ENCODE measurements around the gene ZMYND8.
"Not testable (repeated sequence)": the region's sequence is repeated elsewhere in the genome, so short reads cannot be mapped to it uniquely, and the experiment has no call there.

The ZMYND8 gene

GRCh38 chr20:47307569-47307968 is 48.9 kb downstream of the ZMYND8 start:
- not testable (repeated sequence) for DNase-seq

- DNase-seq: no peak
Observed at GRCh38 chr20:47306755-47307370, 49.6 kb downstream of the ZMYND8 start.

DNA sequence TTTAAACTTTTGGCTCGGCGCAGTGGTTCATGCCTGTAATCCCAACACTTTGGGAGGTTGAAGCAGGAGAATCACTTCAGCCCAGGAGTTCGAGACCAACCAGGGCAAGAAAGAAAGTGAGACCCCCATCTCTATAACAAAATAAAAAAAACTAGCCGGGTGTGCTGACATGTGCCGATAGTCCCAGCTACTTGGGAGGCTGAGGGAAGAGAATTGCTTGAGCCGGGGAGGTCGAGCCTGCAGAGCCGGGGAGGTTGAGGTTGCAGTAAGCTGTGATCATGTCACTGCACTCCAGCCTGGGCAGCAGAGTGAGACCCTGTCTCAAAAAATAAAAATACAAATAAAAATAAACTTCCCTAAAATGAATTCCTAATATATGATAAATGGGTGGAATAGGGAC is 50.4 kb downstream of the ZMYND8 start:
- DNase-seq: no peak

DNA sequence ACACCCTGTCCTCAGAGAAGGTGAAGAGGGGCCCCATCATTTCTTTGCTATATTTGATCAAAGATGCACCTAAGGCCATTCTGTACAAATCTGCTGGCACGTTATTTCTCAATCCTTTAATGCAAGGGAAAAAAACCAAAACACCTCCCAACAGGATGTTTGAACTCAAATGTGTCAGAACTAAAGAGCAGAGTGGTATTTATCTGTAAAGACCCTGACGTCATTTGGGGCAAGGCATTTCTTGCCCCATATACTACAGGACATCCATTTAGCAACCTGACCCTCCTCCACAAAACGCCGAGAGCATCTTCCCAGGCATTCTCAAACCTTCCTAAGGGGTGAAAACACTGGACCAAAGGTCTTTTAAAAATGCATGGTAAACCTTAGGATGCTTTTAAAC is 50.8 kb downstream of the ZMYND8 start:
- no peak for DNase-seq

DNA sequence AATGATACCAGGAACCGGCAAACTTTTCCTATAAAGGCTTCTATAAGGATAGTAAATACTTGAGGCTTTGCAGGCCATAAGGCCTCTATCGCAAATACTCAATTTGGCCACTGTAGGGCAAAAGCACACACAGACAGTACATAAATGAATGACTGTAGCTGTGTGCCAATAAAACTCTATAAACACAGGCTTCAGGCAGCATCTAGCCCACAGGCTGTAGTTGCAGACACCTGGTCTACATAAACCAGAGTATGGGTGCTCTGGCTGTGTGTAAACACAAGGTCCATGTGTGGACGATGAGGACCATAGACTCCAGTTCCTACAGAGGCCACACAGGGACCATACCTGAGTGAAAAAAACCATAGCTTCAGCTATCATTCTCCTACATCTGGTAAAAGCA is 52.2 kb downstream of the ZMYND8 start:
- DNase-seq: no peak

GRCh38 chr20:47303736-47304135 is 52.8 kb downstream of the ZMYND8 start:
- no peak for DNase-seq

GRCh38 chr20:47300071-47300470 is 56.4 kb downstream of the ZMYND8 start:
- DNase-seq: no peak

- no peak for DNase-seq
Observed at GRCh38 chr20:47298624-47299023, 57.9 kb downstream of the ZMYND8 start.

GRCh38 chr20:47297746-47298145 is 58.8 kb downstream of the ZMYND8 start:
- no peak for DNase-seq

- no peak for DNase-seq
Observed at GRCh38 chr20:47296950-47297349, 59.5 kb downstream of the ZMYND8 start.

DNA sequence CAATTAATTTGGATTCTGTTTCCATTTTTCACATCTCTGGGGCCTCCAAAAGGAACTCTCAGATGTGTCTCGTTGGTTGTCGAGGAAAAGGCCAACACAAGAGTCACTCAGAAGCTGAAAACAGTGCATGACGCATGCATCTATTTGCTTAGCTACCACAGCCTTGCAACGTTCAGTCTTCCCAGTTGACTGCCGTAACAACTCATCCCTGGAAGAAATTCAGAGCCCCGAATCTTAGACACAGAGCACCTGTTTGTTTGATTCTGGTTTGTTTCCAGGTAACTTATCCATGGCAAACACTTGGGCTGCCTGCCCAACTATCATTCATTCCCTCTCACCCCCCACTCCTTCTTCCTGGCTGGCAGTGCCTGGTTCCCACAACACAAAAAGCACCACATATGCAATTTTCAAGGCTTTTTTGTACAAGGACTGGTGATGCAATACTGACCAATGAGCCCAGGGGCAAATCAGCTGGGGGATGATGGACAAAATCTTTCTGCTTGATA is 60.5 kb downstream of the ZMYND8 start:
- no peak for DNase-seq

DNA sequence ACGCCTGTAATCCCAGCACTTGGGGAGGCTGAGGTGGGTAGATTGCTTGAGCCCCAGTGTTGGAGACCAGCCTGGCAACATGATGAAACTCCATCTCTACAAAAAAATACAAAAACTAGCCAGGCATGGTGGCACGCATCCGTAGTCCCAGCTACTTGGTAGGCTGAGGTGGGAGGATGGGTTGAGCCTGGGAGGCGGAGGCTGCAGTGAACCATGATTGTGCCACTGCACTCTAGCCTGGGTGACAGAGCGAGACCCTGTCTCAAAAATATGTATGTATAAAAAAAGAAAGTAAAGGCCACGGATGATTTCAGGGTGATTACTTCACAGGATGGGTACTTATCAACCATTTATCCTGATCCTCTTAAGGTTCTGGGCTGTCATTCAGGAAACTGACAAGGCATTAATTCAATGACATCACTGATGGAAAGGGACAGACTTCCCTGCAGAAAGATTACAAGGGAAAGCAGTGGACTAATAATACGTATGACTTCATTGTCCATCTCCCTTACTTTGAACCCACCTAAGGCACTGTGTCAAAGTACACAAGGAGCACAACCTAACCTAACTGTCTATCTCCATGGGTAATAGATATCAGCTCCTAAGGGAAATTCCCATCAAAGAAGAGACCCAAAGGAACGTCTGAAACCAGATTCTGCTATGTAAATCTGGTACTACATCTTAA is 61.2 kb downstream of the ZMYND8 start:
- no peak for DNase-seq

DNA sequence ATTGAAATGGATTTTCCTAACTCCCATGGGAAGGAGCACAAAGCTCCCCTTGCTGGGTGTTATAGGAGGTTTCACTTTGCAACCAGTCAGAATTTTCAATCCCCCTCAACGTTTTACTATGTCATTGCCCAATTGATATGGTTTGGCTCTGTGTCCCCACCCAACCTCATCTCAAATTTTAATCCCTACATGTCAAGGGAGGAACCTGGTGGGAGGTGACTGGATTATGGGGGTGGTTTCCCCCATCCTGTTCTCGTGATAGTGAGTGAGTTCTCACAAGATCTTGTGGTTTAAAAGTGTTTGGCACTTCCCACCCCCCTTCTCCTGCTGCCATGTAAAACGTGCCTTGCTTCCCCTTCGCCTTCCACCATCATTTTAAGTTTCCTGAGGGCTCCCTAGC is 62.9 kb downstream of the ZMYND8 start:
- DNase-seq: no peak

DNA sequence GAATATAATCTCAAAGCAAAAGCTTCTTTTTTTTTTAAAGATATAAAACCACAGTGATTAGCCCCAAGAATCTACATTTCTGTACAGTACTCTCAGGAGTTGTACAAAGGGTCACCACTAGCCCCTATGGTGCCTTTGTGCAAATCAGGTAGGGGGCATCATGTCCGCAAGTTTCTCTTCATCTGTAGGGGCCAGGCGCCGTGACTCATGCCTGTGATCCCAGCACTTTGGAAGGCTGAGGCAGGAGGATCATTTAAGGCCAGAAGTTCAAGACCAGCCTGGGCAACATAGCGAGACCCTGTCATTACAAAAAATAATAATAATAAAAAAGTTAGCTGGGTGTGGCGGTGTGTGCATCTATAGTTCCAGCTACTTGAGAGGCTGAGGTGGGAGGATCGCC is 63.9 kb downstream of the ZMYND8 start:
- no peak for DNase-seq

DNA sequence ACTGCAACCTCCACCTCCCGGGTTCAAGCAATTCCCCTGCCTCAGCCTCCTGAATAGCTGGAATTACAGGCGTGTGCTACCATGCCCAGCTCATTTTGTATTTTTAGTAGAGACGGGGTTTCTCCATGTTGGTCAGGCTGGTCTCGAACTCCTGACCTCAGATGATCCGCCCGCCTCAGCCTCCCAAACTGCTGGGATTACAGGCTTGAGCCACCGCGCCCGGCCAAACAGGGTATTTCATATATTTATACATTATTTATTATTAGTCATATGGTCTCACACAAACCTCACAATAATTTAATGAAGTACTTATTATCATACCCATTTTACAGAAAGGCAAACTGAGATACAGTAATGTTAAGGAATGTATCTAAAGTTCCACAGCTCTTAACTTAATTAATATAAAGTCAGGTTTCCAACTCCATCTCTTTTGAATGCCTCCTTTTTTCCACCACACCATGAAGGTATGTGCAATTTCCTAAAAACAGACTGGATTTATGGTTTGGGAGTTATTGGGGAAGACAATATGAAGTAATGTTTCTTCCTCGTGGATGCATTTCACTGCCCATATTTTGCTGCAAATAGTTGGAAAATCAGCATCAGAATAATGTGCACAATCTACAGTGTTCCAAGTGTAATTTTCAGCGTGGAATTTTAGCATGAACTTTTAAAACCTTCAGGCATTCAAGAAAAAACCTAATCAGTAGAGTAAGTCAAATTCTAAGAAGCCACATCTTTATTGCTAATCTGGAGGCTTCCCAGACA is 65.7 kb downstream of the ZMYND8 start:
- DNase-seq: no peak

- DNase-seq: no peak
Observed at GRCh38 chr20:47290008-47290407, 66.5 kb downstream of the ZMYND8 start.

- DNase-seq: no peak
Observed at GRCh38 chr20:47289096-47289495, 67.4 kb downstream of the ZMYND8 start.

DNA sequence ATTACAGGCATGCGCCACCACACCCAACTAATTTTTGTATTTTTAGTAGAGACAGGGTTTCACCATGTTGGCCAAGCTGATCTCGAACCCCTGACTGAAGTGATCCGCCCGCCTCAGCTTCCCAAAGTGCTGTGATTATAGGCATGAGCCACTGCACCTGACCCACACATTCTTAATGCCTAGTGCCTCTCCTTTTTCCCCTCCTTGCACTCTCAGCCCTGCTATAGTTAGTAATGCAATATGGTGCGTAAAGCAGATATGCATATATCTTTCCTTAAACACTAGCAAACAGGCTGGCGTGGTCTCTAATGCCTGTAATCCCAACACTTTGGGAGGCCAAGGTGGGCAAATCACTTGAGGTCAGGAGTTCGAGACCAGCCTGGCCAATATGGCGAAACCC is 68.0 kb downstream of the ZMYND8 start:
- not testable (repeated sequence) for DNase-seq

- DNase-seq: no peak
Observed at GRCh38 chr20:47287609-47288144, 68.8 kb downstream of the ZMYND8 start.

DNA sequence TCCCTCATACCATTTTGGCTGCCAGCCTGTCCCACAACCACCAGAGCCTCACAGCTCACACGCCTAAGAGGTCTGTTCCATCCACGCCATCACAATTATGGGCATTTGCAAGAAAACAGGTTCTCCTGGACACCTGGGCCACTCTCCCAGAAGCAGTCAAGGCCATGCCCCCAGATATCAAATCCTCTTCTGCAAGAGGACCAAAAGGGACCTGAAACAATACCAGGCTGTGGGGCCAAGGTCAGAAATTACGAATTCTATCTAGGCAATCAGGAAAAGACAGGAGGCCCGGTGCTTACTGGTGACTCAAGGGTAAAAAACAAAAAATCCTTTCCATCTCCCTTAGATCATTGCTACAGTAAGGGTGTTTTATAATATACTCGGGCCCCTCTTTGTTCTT is 69.8 kb downstream of the ZMYND8 start:
- DNase-seq: no peak

DNA sequence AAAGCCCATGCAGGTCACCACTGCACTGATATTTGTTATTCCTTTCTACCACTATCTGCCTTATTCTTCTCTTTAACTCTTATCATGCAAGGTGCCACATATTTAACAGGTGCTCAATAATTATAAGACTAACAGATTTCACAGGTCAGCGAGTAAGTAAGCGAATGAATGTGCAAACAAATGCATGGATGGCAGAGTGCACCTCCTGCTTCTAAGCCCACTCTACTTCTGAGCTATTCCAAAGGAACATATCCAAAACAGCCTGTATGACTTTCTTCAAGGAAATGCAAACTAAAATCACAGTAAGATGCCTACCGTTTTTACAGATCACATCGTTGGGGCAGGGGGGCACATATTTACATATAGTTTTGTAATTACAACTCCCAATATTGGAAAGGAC is 71.3 kb downstream of the ZMYND8 start:
- no peak for DNase-seq

- no peak for DNase-seq
Observed at GRCh38 chr20:47284373-47284772, 72.1 kb downstream of the ZMYND8 start.

DNA sequence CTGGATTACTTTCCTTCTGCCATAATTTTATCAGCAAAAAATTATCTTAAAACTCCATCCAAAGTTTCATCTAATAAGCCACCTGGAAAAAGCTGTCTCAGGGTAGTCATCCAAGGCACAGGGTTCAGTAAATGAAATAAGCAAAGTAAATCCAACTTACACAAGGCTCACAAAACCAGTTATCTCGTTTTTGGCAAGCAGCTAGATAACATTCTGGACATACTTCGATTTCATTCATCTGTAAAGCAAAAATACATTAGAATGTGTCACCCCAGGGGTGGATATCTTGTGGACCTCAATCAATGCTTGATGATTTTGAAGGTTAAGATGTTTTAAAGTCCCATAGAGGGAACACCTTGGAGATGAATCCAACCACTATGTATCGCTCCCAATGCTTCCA is 73.1 kb downstream of the ZMYND8 start:
- DNase-seq: no peak

DNA sequence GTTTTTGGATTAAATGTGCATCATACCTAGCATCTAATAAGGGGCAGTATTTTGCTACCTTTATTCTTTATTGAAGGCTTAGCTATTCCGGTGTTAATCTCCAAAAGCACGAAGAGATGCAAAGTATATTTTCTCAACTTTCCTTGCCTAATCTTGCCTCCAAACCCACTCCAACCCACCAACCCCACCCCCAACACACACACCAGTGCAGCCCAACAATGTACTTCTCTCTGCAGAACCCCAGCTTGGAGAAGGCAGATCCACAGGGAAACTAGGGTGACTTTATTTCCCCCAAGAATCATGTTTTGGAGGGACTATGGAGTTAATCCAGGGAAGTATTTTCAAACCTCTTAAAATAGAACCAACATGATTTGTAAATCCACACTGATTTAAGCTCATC is 73.6 kb downstream of the ZMYND8 start:
- DNase-seq: no peak
